ENCODE results near the gene BBS10. TPM values are rescaled to one million over a fixed set of nuclear protein-coding genes. Genes with fewer than 3 reads are reported as not detected.

The BBS10 gene
- total and polyA plus RNA-seq, 9 of the 15 experiments (the other 6 are each of a cell fraction or from before 2014, with no cell fraction given) = 2.3 to 14.9 (median 5.9) TPM

- TF ChIP-seq DEAF1 (CRISPR knock-in tag; IDR thresholded peaks at IDR 0.05) (peak; percentile 71), ARID2 (IDR thresholded peaks at IDR 0.05) (0 out of 2 replicates have a peak, but pooled peaks have one; percentile 14), CBFA2T3 (IDR thresholded peaks at IDR 0.05) (no peak), HCFC1 (IDR thresholded peaks at IDR 0.05; ENCODE audit: low read depth, low read length) (no peak), ZNF518B (CRISPR knock-in tag; IDR thresholded peaks at IDR 0.05) (no peak), THRAP3 (IDR thresholded peaks at IDR 0.05; ENCODE audit: borderline replicate concordance) (no peak), HDAC2 (IDR thresholded peaks at IDR 0.05) (no peak), CTBP1 (IDR thresholded peaks at IDR 0.05; ENCODE audit: borderline replicate concordance) (no peak), HMBOX1 (IDR thresholded peaks at IDR 0.05) (peak; percentile 48; the same call in 1 of the 2 replicates), NELFE (IDR thresholded peaks at IDR 0.05; ENCODE audit: insufficient read depth, insufficient read length) (no peak), SMC3 (conservative IDR thresholded peaks at IDR 0.05; ENCODE audit: insufficient read depth, low read depth, low read length) (0 out of 2 replicates have a peak, but pooled peaks have one; percentile 27), REST (IDR thresholded peaks at IDR 0.05; ENCODE audit: borderline replicate concordance) (peak; percentile 83), REST (CRISPR knock-in tag; IDR thresholded peaks at IDR 0.05; ENCODE audit: low read depth) (no peak)
Measured at GRCh38 chr12:76346798-76347420, 1.3 kb downstream of the BBS10 start (continued).
